HepG2 (cell line): Measurements from ENCODE around the gene CCDC154. TPM values are rescaled to one million over a fixed set of nuclear protein-coding genes. Genes with fewer than 3 reads are reported as not detected.

ENCODE experiments used
- BORCS8-MEF2B ChIP-seq: sonication (generic); formaldehyde crosslinking; IDR thresholded peaks from 2 replicates; pipeline ENCODE4 v1.8.0; 2022; ENCODE audit warnings: mild to moderate bottlenecking, missing genetic modification reagents
- EEA1 ChIP-seq: sonication (generic); formaldehyde crosslinking; IDR thresholded peaks from 2 replicates; pipeline ENCODE4 v1.5.1; 2020; ENCODE audit warnings: mild to moderate bottlenecking, missing genetic modification reagents, borderline replicate concordance
- EZH2 ChIP-seq: conservative IDR thresholded peaks from 2 replicates; pipeline ENCODE4 v1.6.1; 2012; ENCODE audit warnings: mild to moderate bottlenecking, low read depth, low read length, moderate library complexity
- HOXA5 ChIP-seq: sonication (generic); formaldehyde crosslinking; IDR thresholded peaks from 2 replicates; pipeline ENCODE4 v1.4.0; 2020; ENCODE audit warnings: missing genetic modification reagents
- JUN ChIP-seq: sonication (generic); formaldehyde crosslinking; IDR thresholded peaks from 2 replicates; pipeline ENCODE4 v1.4.0; 2020; ENCODE audit warnings: mild to moderate bottlenecking, missing genetic modification reagents
- MAZ ChIP-seq, 2 experiments: sonication (generic) in 1 of 2; formaldehyde crosslinking in 1 of 2; IDR thresholded peaks; 2 replicates each; pipeline versions ENCODE4 v1.5.0 to v1.6.1; 2012 to 2020; ENCODE audit warnings: low read depth in 2 of 2, mild to moderate bottlenecking in 2 of 2, borderline replicate concordance in 1 of 2, improper control_type of control experiment in 1 of 2, low read length in 1 of 2, missing genetic modification reagents in 1 of 2, moderate library complexity in 1 of 2
- ZNF709 ChIP-seq: sonication (generic); formaldehyde crosslinking; IDR thresholded peaks from 2 replicates; pipeline ENCODE4 v1.5.0; 2020; ENCODE audit warnings: mild to moderate bottlenecking, missing genetic modification reagents
- polyA plus RNA-seq, 8 experiments: library from polyadenylated mRNA; depleted of rRNA in 3 of 8; stranded (reverse) in 7 of 8; unstranded in 1 of 8; fragments of >200 nt; fragmentation: Illumina TruSeq in 4 of 8; extraction: Trizol in 4 of 8; gene quantifications; 2 replicates each; pipeline versions ENCODE4 v1.2.1 to v1.2.3, GENCODE V29; 2011 to 2016; ENCODE audit warnings: low read depth in 4 of 8, missing spikeins in 1 of 8, mixed read lengths in 1 of 8; ENCODE audit not compliant: insufficient read depth in 1 of 8
- total RNA-seq, 5 experiments: library from RNA; depleted of rRNA; stranded (reverse); fragments of >200 nt; fragmentation: Illumina TruSeq; extraction: Trizol; gene quantifications; 2 replicates each; pipeline ENCODE4 v1.2.3, GENCODE V29; 2016; ENCODE audit warnings: low read depth in 1 of 5
- TF ChIP-seq, protein P1 (sequence below): sonication (generic); formaldehyde crosslinking; IDR thresholded peaks from 2 replicates; pipeline ENCODE4 v1.4.0; 2020; ENCODE audit warnings: missing genetic modification reagents
- TF ChIP-seq, protein P2 (sequence below): sonication (generic); formaldehyde crosslinking; IDR thresholded peaks from 2 replicates; pipeline ENCODE4 v1.5.0; 2020; ENCODE audit warnings: missing genetic modification reagents
- TF ChIP-seq, protein P3 (sequence below): sonication (generic); formaldehyde crosslinking; IDR thresholded peaks from 2 replicates; pipeline ENCODE4 v1.5.0; 2020; ENCODE audit warnings: mild to moderate bottlenecking, missing genetic modification reagents, borderline replicate concordance

CCDC154 gene
- total and polyA plus RNA-seq, 2 of the 13 experiments (the other 11 are each of a cell fraction or from before 2014, with no cell fraction given), result 0.92 to 1.5 TPM

DNA sequence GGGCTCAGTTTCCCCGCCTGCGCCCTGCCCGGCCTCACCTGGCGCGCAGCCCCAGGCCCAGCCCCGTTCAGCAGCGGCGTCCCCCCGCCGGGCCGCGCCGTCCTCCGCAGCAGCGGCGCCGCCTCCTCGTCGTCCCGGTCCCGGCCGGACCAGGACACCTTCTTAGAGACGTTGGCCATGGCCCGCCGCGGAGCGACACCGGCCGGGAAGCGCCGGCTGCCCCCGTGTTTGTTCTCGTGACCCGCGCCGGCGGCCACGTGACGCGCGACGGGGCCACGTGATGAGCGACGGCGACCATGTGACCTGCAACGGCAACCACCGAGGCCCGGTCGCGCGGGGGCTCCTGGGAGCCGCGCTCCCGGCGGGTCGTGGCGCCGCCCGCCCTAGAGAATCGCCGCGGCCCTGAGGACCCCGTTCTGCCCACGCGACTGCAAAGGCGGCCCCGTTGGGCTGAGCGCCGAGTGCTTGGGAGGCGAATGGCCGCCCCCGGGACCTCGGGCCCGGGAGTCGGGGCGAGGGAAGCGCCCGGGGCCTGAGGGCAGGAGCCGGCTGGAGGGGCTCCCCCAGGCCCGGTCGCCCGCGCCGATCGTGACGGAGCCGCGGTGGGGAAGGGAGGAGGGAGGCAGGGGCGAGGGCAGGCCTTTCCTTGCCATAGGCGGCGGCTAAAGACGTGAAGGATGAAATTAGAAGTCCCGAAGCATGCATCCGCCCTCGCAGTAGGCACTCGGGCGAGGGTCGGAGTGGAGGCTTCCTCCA lies 30.6 kb upstream of the CCDC154 start, which contains the start of gene CLCN7 (continued):
- TF ChIP-seq, protein P1, sequence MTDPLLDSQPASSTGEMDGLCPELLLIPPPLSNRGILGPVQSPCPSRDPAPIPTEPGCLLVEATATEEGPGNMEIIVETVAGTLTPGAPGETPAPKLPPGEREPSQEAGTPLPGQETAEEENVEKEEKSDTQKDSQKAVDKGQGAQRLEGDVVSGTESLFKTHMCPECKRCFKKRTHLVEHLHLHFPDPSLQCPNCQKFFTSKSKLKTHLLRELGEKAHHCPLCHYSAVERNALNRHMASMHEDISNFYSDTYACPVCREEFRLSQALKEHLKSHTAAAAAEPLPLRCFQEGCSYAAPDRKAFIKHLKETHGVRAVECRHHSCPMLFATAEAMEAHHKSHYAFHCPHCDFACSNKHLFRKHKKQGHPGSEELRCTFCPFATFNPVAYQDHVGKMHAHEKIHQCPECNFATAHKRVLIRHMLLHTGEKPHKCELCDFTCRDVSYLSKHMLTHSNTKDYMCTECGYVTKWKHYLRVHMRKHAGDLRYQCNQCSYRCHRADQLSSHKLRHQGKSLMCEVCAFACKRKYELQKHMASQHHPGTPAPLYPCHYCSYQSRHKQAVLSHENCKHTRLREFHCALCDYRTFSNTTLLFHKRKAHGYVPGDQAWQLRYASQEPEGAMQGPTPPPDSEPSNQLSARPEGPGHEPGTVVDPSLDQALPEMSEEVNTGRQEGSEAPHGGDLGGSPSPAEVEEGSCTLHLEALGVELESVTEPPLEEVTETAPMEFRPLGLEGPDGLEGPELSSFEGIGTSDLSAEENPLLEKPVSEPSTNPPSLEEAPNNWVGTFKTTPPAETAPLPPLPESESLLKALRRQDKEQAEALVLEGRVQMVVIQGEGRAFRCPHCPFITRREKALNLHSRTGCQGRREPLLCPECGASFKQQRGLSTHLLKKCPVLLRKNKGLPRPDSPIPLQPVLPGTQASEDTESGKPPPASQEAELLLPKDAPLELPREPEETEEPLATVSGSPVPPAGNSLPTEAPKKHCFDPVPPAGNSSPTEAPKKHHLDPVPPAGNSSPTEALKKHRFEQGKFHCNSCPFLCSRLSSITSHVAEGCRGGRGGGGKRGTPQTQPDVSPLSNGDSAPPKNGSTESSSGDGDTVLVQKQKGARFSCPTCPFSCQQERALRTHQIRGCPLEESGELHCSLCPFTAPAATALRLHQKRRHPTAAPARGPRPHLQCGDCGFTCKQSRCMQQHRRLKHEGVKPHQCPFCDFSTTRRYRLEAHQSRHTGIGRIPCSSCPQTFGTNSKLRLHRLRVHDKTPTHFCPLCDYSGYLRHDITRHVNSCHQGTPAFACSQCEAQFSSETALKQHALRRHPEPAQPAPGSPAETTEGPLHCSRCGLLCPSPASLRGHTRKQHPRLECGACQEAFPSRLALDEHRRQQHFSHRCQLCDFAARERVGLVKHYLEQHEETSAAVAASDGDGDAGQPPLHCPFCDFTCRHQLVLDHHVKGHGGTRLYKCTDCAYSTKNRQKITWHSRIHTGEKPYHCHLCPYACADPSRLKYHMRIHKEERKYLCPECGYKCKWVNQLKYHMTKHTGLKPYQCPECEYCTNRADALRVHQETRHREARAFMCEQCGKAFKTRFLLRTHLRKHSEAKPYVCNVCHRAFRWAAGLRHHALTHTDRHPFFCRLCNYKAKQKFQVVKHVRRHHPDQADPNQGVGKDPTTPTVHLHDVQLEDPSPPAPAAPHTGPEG (CRISPR knock-in tag), result 0 out of 2 replicates have a peak, but pooled peaks have one; percentile 56
- TF ChIP-seq EEA1 (CRISPR knock-in tag), result peak; percentile 97
- TF ChIP-seq, protein P2, sequence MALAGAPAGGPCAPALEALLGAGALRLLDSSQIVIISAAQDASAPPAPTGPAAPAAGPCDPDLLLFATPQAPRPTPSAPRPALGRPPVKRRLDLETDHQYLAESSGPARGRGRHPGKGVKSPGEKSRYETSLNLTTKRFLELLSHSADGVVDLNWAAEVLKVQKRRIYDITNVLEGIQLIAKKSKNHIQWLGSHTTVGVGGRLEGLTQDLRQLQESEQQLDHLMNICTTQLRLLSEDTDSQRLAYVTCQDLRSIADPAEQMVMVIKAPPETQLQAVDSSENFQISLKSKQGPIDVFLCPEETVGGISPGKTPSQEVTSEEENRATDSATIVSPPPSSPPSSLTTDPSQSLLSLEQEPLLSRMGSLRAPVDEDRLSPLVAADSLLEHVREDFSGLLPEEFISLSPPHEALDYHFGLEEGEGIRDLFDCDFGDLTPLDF (CRISPR knock-in tag), result no peak; the same call in 1 of the 2 replicates
- TF ChIP-seq ZNF709 (CRISPR knock-in tag), result peak; percentile 94
- TF ChIP-seq, protein P3, sequence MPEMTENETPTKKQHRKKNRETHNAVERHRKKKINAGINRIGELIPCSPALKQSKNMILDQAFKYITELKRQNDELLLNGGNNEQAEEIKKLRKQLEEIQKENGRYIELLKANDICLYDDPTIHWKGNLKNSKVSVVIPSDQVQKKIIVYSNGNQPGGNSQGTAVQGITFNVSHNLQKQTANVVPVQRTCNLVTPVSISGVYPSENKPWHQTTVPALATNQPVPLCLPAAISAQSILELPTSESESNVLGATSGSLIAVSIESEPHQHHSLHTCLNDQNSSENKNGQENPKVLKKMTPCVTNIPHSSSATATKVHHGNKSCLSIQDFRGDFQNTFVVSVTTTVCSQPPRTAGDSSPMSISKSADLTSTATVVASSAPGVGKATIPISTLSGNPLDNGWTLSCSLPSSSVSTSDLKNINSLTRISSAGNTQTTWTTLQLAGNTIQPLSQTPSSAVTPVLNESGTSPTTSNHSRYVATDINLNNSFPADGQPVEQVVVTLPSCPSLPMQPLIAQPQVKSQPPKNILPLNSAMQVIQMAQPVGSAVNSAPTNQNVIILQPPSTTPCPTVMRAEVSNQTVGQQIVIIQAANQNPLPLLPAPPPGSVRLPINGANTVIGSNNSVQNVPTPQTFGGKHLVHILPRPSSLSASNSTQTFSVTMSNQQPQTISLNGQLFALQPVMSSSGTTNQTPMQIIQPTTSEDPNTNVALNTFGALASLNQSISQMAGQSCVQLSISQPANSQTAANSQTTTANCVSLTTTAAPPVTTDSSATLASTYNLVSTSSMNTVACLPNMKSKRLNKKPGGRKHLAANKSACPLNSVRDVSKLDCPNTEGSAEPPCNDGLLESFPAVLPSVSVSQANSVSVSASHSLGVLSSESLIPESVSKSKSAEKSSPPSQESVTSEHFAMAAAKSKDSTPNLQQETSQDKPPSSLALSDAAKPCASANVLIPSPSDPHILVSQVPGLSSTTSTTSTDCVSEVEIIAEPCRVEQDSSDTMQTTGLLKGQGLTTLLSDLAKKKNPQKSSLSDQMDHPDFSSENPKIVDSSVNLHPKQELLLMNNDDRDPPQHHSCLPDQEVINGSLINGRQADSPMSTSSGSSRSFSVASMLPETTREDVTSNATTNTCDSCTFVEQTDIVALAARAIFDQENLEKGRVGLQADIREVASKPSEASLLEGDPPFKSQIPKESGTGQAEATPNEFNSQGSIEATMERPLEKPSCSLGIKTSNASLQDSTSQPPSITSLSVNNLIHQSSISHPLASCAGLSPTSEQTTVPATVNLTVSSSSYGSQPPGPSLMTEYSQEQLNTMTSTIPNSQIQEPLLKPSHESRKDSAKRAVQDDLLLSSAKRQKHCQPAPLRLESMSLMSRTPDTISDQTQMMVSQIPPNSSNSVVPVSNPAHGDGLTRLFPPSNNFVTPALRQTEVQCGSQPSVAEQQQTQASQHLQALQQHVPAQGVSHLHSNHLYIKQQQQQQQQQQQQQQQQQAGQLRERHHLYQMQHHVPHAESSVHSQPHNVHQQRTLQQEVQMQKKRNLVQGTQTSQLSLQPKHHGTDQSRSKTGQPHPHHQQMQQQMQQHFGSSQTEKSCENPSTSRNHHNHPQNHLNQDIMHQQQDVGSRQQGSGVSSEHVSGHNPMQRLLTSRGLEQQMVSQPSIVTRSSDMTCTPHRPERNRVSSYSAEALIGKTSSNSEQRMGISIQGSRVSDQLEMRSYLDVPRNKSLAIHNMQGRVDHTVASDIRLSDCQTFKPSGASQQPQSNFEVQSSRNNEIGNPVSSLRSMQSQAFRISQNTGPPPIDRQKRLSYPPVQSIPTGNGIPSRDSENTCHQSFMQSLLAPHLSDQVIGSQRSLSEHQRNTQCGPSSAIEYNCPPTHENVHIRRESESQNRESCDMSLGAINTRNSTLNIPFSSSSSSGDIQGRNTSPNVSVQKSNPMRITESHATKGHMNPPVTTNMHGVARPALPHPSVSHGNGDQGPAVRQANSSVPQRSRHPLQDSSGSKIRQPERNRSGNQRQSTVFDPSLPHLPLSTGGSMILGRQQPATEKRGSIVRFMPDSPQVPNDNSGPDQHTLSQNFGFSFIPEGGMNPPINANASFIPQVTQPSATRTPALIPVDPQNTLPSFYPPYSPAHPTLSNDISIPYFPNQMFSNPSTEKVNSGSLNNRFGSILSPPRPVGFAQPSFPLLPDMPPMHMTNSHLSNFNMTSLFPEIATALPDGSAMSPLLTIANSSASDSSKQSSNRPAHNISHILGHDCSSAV (CRISPR knock-in tag), result no peak
- TF ChIP-seq BORCS8-MEF2B (CRISPR knock-in tag), result peak; percentile 69; the same call in 1 of the 2 replicates
- TF ChIP-seq JUN (CRISPR knock-in tag), result peak; percentile 77
- TF ChIP-seq HOXA5 (CRISPR knock-in tag), result peak; percentile 58
- TF ChIP-seq MAZ (IDR thresholded peaks at IDR 0.05; ENCODE audit: borderline replicate concordance, low read depth, low read length), result no peak
- TF ChIP-seq MAZ (CRISPR knock-in tag; IDR thresholded peaks at IDR 0.05; ENCODE audit: low read depth), result 0 out of 2 replicates have a peak, but pooled peaks have one; percentile 71
- no peak for TF ChIP-seq EZH2
